ENCODE measurements around the gene CABLES2.

CABLES2 gene

GRCh38 chr20:62416651-62417637, 9.9 kb upstream of the CABLES2 start:
- DNase-seq (ENCODE audit: low read depth), result no peak
- no peak overlapping the region for H3K4me3 ChIP-seq (ENCODE audit: low read depth, low read length)
- TF ChIP-seq, protein P1, sequence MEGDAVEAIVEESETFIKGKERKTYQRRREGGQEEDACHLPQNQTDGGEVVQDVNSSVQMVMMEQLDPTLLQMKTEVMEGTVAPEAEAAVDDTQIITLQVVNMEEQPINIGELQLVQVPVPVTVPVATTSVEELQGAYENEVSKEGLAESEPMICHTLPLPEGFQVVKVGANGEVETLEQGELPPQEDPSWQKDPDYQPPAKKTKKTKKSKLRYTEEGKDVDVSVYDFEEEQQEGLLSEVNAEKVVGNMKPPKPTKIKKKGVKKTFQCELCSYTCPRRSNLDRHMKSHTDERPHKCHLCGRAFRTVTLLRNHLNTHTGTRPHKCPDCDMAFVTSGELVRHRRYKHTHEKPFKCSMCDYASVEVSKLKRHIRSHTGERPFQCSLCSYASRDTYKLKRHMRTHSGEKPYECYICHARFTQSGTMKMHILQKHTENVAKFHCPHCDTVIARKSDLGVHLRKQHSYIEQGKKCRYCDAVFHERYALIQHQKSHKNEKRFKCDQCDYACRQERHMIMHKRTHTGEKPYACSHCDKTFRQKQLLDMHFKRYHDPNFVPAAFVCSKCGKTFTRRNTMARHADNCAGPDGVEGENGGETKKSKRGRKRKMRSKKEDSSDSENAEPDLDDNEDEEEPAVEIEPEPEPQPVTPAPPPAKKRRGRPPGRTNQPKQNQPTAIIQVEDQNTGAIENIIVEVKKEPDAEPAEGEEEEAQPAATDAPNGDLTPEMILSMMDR (IDR thresholded peaks at IDR 0.05; ENCODE audit: control insufficient read depth, extremely low read depth, insufficient read depth), result no peak

- DNase-seq (ENCODE audit: low read depth), result no peak
- TF ChIP-seq, protein P1 (IDR thresholded peaks at IDR 0.05; ENCODE audit: control insufficient read depth, extremely low read depth, insufficient read depth), result no peak
Measured at GRCh38 chr20:62415354-62416111, 8.4 kb upstream of the CABLES2 start.

GRCh38 chr20:62413896-62414481, 6.9 kb upstream of the CABLES2 start:
- TF ChIP-seq, protein P1 (IDR thresholded peaks at IDR 0.05; ENCODE audit: control insufficient read depth, extremely low read depth, insufficient read depth), result 0 out of 2 replicates have a peak, but pooled peaks have one; percentile 14
- DNase-seq (ENCODE audit: low read depth), result no peak
- H3K4me3 ChIP-seq (ENCODE audit: low read depth, low read length), result no peak overlapping the region

More at GRCh38 chr20:62415354-62416111, 8.4 kb upstream of the CABLES2 start:
- H3K4me3 ChIP-seq (ENCODE audit: low read depth, low read length), result no peak overlapping the region

- DNase-seq (ENCODE audit: low read depth), result no peak
- TF ChIP-seq, protein P1 (IDR thresholded peaks at IDR 0.05; ENCODE audit: control insufficient read depth, extremely low read depth, insufficient read depth), result no peak
- H3K4me3 ChIP-seq (ENCODE audit: low read depth, low read length), result no peak overlapping the region
Measured at GRCh38 chr20:62413025-62413570, 6.0 kb upstream of the CABLES2 start.

- DNase-seq (ENCODE audit: low read depth), result no peak
- no peak overlapping the region for H3K4me3 ChIP-seq (ENCODE audit: low read depth, low read length)
- TF ChIP-seq, protein P1 (IDR thresholded peaks at IDR 0.05; ENCODE audit: control insufficient read depth, extremely low read depth, insufficient read depth), result no peak
Measured at GRCh38 chr20:62412194-62413024, 5.3 kb upstream of the CABLES2 start.

Measured in LNCaP clone FGC (cell line).